KMS-11 (cell line): ENCODE measurements around the gene CAMTA1.
A peak's percentile ranks its signal among the peaks of the same experiment; 100 is the strongest.

ENCODE experiments used
- H2AFZ ChIP-seq: fragments of 200-600 bp; sonication (generic); 2 replicates; pipeline ENCODE4 v1.6.1; 2016; ENCODE audit warnings: antibody characterized with exemption, mixed run types, low read depth
- H3K27ac ChIP-seq: fragments of 200-600 bp; sonication (generic); 2 replicates; pipeline ENCODE4 v1.6.1; 2016; ENCODE audit warnings: mild to moderate bottlenecking, mixed run types
- H3K27me3 ChIP-seq: fragments of 200-600 bp; sonication (generic); 2 replicates; pipeline ENCODE4 v1.6.1; 2017; ENCODE audit warnings: mild to moderate bottlenecking, low read depth, mixed run types, moderate library complexity; ENCODE audit not compliant: insufficient read depth
- H3K36me3 ChIP-seq: fragments of 200-600 bp; sonication (generic); 2 replicates; pipeline ENCODE4 v1.6.1; 2017; ENCODE audit warnings: mild to moderate bottlenecking, mixed run types; ENCODE audit not compliant: insufficient read depth
- H3K4me1 ChIP-seq: fragments of 200-600 bp; sonication (generic); 2 replicates; pipeline ENCODE4 v1.6.1; 2016; ENCODE audit warnings: mild to moderate bottlenecking, low read depth, mixed run types; ENCODE audit not compliant: poor library complexity, severe bottlenecking
- H3K4me2 ChIP-seq: fragments of 200-600 bp; sonication (generic); 2 replicates; pipeline ENCODE4 v1.7.0; 2016; ENCODE audit warnings: mild to moderate bottlenecking, mixed run types
- H3K4me3 ChIP-seq: fragments of 200-600 bp; sonication (generic); IDR thresholded peaks from 2 replicates; pipeline ENCODE4 v1.6.1; 2017; ENCODE audit warnings: low read depth, low read length, mixed read lengths; ENCODE audit not compliant: insufficient read depth
- H3K79me2 ChIP-seq: fragments of 200-600 bp; sonication (generic); 2 replicates; pipeline ENCODE4 v1.6.1; 2016; ENCODE audit warnings: low read depth, mixed run types; ENCODE audit not compliant: insufficient read depth
- H3K9ac ChIP-seq: fragments of 200-600 bp; sonication (generic); 2 replicates; pipeline ENCODE4 v1.6.1; 2016; ENCODE audit warnings: mild to moderate bottlenecking, mixed run types
- H4K20me1 ChIP-seq: fragments of 200-600 bp; sonication (generic); 2 replicates; pipeline ENCODE4 v1.6.1; 2016; ENCODE audit warnings: mild to moderate bottlenecking, mixed run types; ENCODE audit not compliant: insufficient read depth
- CTCF ChIP-seq: fragments of 200-600 bp; sonication (generic); conservative IDR thresholded peaks from 2 replicates; pipeline ENCODE4 v1.6.1; 2017; ENCODE audit warnings: low read depth, mild to moderate bottlenecking, antibody characterized with exemption, low read length, moderate library complexity, mixed read lengths

Gene CAMTA1

GRCh38 chr1:6899621-6900020 is 114.4 kb downstream of the CAMTA1 start:
- no peak for TF ChIP-seq CTCF
- Histone ChIP-seq H2AFZ (no peak overlapping the region), H3K4me1 (peaks cover 50% of the 10 kb centered on the region), H3K9ac (no peak overlapping the region), H3K27ac (peak overlapping the region; percentile 19; the same call in 1 of the 2 replicates), H3K36me3 (no peaks in the 10 kb centered on the region), H3K4me3 (no peak overlapping the region), H3K79me2 (no peaks in the 10 kb centered on the region), H3K4me2 (peak overlapping the region; percentile 63; the same call in 1 of the 2 replicates), H3K27me3 (no peaks in the 10 kb centered on the region), H4K20me1 (no peaks in the 10 kb centered on the region)

- Histone ChIP-seq H3K4me3 (no peak overlapping the region), H3K79me2 (no peaks in the 10 kb centered on the region), H3K27me3 (no peaks in the 10 kb centered on the region), H3K4me2 (peak overlapping the region; percentile 63; the same call in 1 of the 2 replicates), H3K9ac (no peak overlapping the region), H3K36me3 (no peaks in the 10 kb centered on the region), H3K27ac (peak overlapping the region; percentile 63), H2AFZ (no peak overlapping the region), H4K20me1 (no peaks in the 10 kb centered on the region), H3K4me1 (peaks cover 57% of the 10 kb centered on the region)
- no peak for TF ChIP-seq CTCF
These were observed 116.9 kb downstream of the CAMTA1 start for GRCh38 chr1:6902153-6902552.

GRCh38 chr1:6904476-6905170 is 119.4 kb downstream of the CAMTA1 start:
- no peaks in the 10 kb centered on the region for H3K79me2 ChIP-seq
- no peak overlapping the region for H2AFZ ChIP-seq
- no peak overlapping the region for H3K4me2 ChIP-seq
- no peak overlapping the region for H3K4me3 ChIP-seq
- no peak overlapping the region for H3K9ac ChIP-seq
- H3K36me3 ChIP-seq: no peaks in the 10 kb centered on the region
- no peaks in the 10 kb centered on the region for H3K27me3 ChIP-seq
- H3K27ac ChIP-seq: no peak overlapping the region
- H4K20me1 ChIP-seq: no peaks in the 10 kb centered on the region
- TF ChIP-seq CTCF: no peak
- H3K4me1 ChIP-seq: peaks cover 44% of the 10 kb centered on the region

GRCh38 chr1:6905331-6905730 is 120.1 kb downstream of the CAMTA1 start:
- no peaks in the 10 kb centered on the region for H3K79me2 ChIP-seq
- no peak for TF ChIP-seq CTCF

More at GRCh38 chr1:6905331-6905730, 120.1 kb downstream of the CAMTA1 start:
- H3K27ac ChIP-seq: no peak overlapping the region
- no peaks in the 10 kb centered on the region for H3K27me3 ChIP-seq
- no peak overlapping the region for H3K4me3 ChIP-seq
- H3K9ac ChIP-seq: no peak overlapping the region
- H4K20me1 ChIP-seq: no peaks in the 10 kb centered on the region
- H3K4me1 ChIP-seq: peaks cover 37% of the 10 kb centered on the region
- no peak overlapping the region for H3K4me2 ChIP-seq
- H3K36me3 ChIP-seq: no peaks in the 10 kb centered on the region
- no peak overlapping the region for H2AFZ ChIP-seq
